Trophoblast cell (in vitro differentiated cells and primary cell): ENCODE measurements around the gene GBF1.

Experiments used
- DNase-seq, 2 donors: peaks; one replicate each; pipeline ENCODE4 v3.0.0-alpha.2; 2016
- H2AFZ ChIP-seq: 2 replicates; pipeline ENCODE4 v1.6.1; 2013; ENCODE audit warnings: low read length, moderate library complexity, mild to moderate bottlenecking; ENCODE audit not compliant: insufficient read depth, poor library complexity
- H2AK5ac ChIP-seq: 2 replicates; pipeline ENCODE4 v1.6.1; 2013; ENCODE audit warnings: mild to moderate bottlenecking, low read length
- H2BK120ac ChIP-seq: 2 replicates; pipeline ENCODE4 v1.6.1; 2013; ENCODE audit warnings: low read length, mild to moderate bottlenecking, moderate library complexity; ENCODE audit not compliant: insufficient read depth, poor library complexity
- H2BK12ac ChIP-seq: 2 replicates; pipeline ENCODE4 v1.6.1; 2013; ENCODE audit warnings: mild to moderate bottlenecking, low read length, moderate library complexity
- H2BK5ac ChIP-seq: 2 replicates; pipeline ENCODE4 v1.6.1; 2013; ENCODE audit warnings: low read length, low read depth, moderate library complexity, mild to moderate bottlenecking; ENCODE audit not compliant: poor library complexity
- H3K14ac ChIP-seq: 2 replicates; pipeline ENCODE4 v1.6.1; 2013; ENCODE audit warnings: mild to moderate bottlenecking, low read length
- H3K18ac ChIP-seq: 2 replicates; pipeline ENCODE4 v1.6.1; 2013; ENCODE audit warnings: mild to moderate bottlenecking, low read length
- H3K23ac ChIP-seq: 2 replicates; pipeline ENCODE4 v1.6.1; 2013; ENCODE audit warnings: low read length
- H3K27ac ChIP-seq: 2 replicates; pipeline ENCODE4 v1.5.1; 2013; ENCODE audit warnings: low read depth, mild to moderate bottlenecking, inconsistent platforms, low read length, moderate library complexity
- H3K27me3 ChIP-seq: 2 replicates; pipeline ENCODE4 v1.6.1; 2013; ENCODE audit warnings: inconsistent platforms, mild to moderate bottlenecking, low read length, moderate library complexity; ENCODE audit not compliant: insufficient read depth
- H3K36me3 ChIP-seq, 2 experiments: 1 replicate in 1 of 2; 2 replicates in 1 of 2; pipeline ENCODE4 v1.6.1; 2013; ENCODE audit warnings: low read length in 2 of 2, mild to moderate bottlenecking in 2 of 2, moderate library complexity in 1 of 2; ENCODE audit not compliant: insufficient read depth in 2 of 2, control insufficient read depth in 1 of 2
- H3K4ac ChIP-seq: 2 replicates; pipeline ENCODE4 v1.6.1; 2013; ENCODE audit warnings: low read depth, mild to moderate bottlenecking, low read length, moderate library complexity
- H3K4me1 ChIP-seq, 2 experiments: 1 replicate in 1 of 2; 2 replicates in 1 of 2; pipeline ENCODE4 v1.6.1; 2013; ENCODE audit warnings: low read length in 2 of 2, mild to moderate bottlenecking in 2 of 2, moderate library complexity in 1 of 2; ENCODE audit not compliant: insufficient read depth in 2 of 2, control insufficient read depth in 1 of 2
- H3K4me2 ChIP-seq: 2 replicates; pipeline ENCODE4 v1.6.1; 2013; ENCODE audit warnings: inconsistent platforms, mild to moderate bottlenecking, low read length, moderate library complexity
- H3K4me3 ChIP-seq: 2 replicates; pipeline ENCODE4 v1.5.1; 2013; ENCODE audit warnings: mild to moderate bottlenecking, low read depth, low read length, inconsistent platforms
- H3K79me1 ChIP-seq: one replicate; pipeline ENCODE4 v1.6.1; 2013; ENCODE audit warnings: low read length
- H3K79me2 ChIP-seq: 2 replicates; pipeline ENCODE4 v1.6.1; 2013; ENCODE audit warnings: low read length, mild to moderate bottlenecking; ENCODE audit not compliant: control insufficient read depth, insufficient read depth, poor library complexity
- H3K9ac ChIP-seq: 2 replicates; pipeline ENCODE4 v1.6.1; 2013; ENCODE audit warnings: mild to moderate bottlenecking, low read length
- H3K9me3 ChIP-seq: 2 replicates; pipeline ENCODE4 v1.6.1; 2013; ENCODE audit warnings: low read depth, mild to moderate bottlenecking, control low read depth, inconsistent platforms, low read length; ENCODE audit not compliant: insufficient read depth
- H4K12ac ChIP-seq: 2 replicates; pipeline ENCODE4 v1.6.1; 2013; ENCODE audit warnings: low read depth, mild to moderate bottlenecking, low read length, moderate library complexity
- H4K8ac ChIP-seq: 2 replicates; pipeline ENCODE4 v1.6.1; 2013; ENCODE audit warnings: low read depth, mild to moderate bottlenecking, low read length, moderate library complexity
- H4K91ac ChIP-seq: one replicate; pipeline ENCODE4 v1.6.1; 2013; ENCODE audit warnings: low read depth, mild to moderate bottlenecking, low read length, moderate library complexity
- WGBS: extraction: QIAGEN DNeasy Blood & Tissue Kit; methylation state at CpG from one replicate; pipeline ENCODE4 v1.1.7; 2013; ENCODE audit warnings: missing lambda C conversion rate; ENCODE audit not compliant: insufficient read length, insufficient coverage; ENCODE audit errors: extremely low coverage; 5-methylcytosine and 5-hydroxymethylcytosine counted together

Gene GBF1

GRCh38 chr10:102375867-102376266, 130.5 kb downstream of the GBF1 start:
- Histone ChIP-seq H2AFZ (no peak overlapping the region), H2AK5ac (no peak overlapping the region), H2BK120ac (no peak overlapping the region), H3K18ac (no peak overlapping the region), H3K4me2 (no peak overlapping the region), H3K79me1 (no peaks in the 10 kb centered on the region), H2BK5ac (no peak overlapping the region), H3K23ac (no peak overlapping the region), H4K12ac (no peak overlapping the region), H3K27ac (no peak overlapping the region), H3K79me2 (no peaks in the 10 kb centered on the region), H3K9me3 (no peaks in the 10 kb centered on the region), H3K4me3 (no peak overlapping the region), H2BK12ac (no peak overlapping the region), H4K8ac (no peak overlapping the region), H3K4ac (no peak overlapping the region), H4K91ac (no peak overlapping the region), H3K4me1 (no peaks in the 10 kb centered on the region), H3K27me3 (no peaks in the 10 kb centered on the region), H3K9ac (no peak overlapping the region), H3K14ac (no peak overlapping the region), H3K36me3 (peaks cover 58 to 64% of the 10 kb centered on the region in 2 experiments)
- no CpG with 5 or more reads among the region's 2 CpGs for WGBS
- no peak for DNase-seq

GRCh38 chr10:102376901-102377300, 131.6 kb downstream of the GBF1 start:
- Histone ChIP-seq H3K14ac (no peak overlapping the region), H3K4me1 (no peaks in the 10 kb centered on the region), H3K18ac (no peak overlapping the region), H3K23ac (no peak overlapping the region), H3K36me3 (peaks cover 61 to 70% of the 10 kb centered on the region in 2 experiments), H3K4me3 (no peak overlapping the region), H3K79me2 (no peaks in the 10 kb centered on the region), H3K27me3 (no peaks in the 10 kb centered on the region), H2BK12ac (no peak overlapping the region), H2AK5ac (no peak overlapping the region), H4K8ac (no peak overlapping the region), H2BK5ac (no peak overlapping the region), H4K12ac (no peak overlapping the region), H2BK120ac (no peak overlapping the region), H3K27ac (no peak overlapping the region), H3K9ac (no peak overlapping the region), H3K4ac (no peak overlapping the region), H4K91ac (no peak overlapping the region), H2AFZ (no peak overlapping the region), H3K4me2 (no peak overlapping the region), H3K79me1 (no peaks in the 10 kb centered on the region), H3K9me3 (no peaks in the 10 kb centered on the region)
- no peak for DNase-seq
- WGBS = no CpG with 5 or more reads among the region's 12 CpGs

- no peak overlapping the region for H4K91ac ChIP-seq
- no peak overlapping the region for H3K9ac ChIP-seq
- no peak overlapping the region for H4K12ac ChIP-seq
- H2BK12ac ChIP-seq = no peak overlapping the region
- WGBS = no CpG with 5 or more reads among the region's 6 CpGs
- H3K4me2 ChIP-seq = no peak overlapping the region
- H3K14ac ChIP-seq = no peak overlapping the region
- no peaks in the 10 kb centered on the region for H3K9me3 ChIP-seq
- no peak overlapping the region for H2BK5ac ChIP-seq
- H3K18ac ChIP-seq = no peak overlapping the region
- no peaks in the 10 kb centered on the region for H3K79me1 ChIP-seq
- DNase-seq = no peak
- H3K36me3 ChIP-seq = peaks cover 69 to 73% of the 10 kb centered on the region in 2 experiments
- H2BK120ac ChIP-seq = no peak overlapping the region
- no peak overlapping the region for H2AFZ ChIP-seq
- H3K27me3 ChIP-seq = no peaks in the 10 kb centered on the region
- no peak overlapping the region for H3K27ac ChIP-seq
- H3K4me1 ChIP-seq = no peaks in the 10 kb centered on the region
- H3K79me2 ChIP-seq = no peaks in the 10 kb centered on the region
- H4K8ac ChIP-seq = no peak overlapping the region
- no peak overlapping the region for H3K23ac ChIP-seq
- H3K4me3 ChIP-seq = no peak overlapping the region
- no peak overlapping the region for H2AK5ac ChIP-seq
- H3K4ac ChIP-seq = no peak overlapping the region
These were observed 134.1 kb downstream of the GBF1 start for GRCh38 chr10:102379383-102379782.

- Histone ChIP-seq H3K36me3 (peaks cover 51 to 53% of the 10 kb centered on the region in 2 experiments), H3K79me1 (no peaks in the 10 kb centered on the region), H3K4me1 (no peaks in the 10 kb centered on the region), H3K14ac (no peak overlapping the region), H2BK12ac (no peak overlapping the region), H4K12ac (no peak overlapping the region), H3K27ac (no peak overlapping the region), H3K18ac (no peak overlapping the region), H3K27me3 (no peaks in the 10 kb centered on the region), H3K79me2 (no peaks in the 10 kb centered on the region), H2BK5ac (no peak overlapping the region), H4K8ac (no peak overlapping the region), H2AFZ (no peak overlapping the region), H4K91ac (no peak overlapping the region), H3K9me3 (no peaks in the 10 kb centered on the region), H3K9ac (no peak overlapping the region), H2AK5ac (no peak overlapping the region), H3K4ac (no peak overlapping the region), H3K4me3 (no peak overlapping the region), H3K4me2 (no peak overlapping the region), H2BK120ac (no peak overlapping the region), H3K23ac (no peak overlapping the region)
- no peak for DNase-seq
- WGBS = no CpG with 5 or more reads among the region's 9 CpGs
These were observed 136.7 kb downstream of the GBF1 start for GRCh38 chr10:102381983-102382382.
